Ramos (cell line): ENCODE data around the gene MAGI1.
"Not testable (repeated sequence)": the region's sequence is repeated elsewhere in the genome, so short reads cannot be mapped to it uniquely, and the experiment has no call there.

Experiments
- in situ Hi-C: fragments of 300-500 bp; cut with MboI; formaldehyde crosslinking; loops from one replicate; pipeline ENCODE4 v1.14.3; 2022; ENCODE audit warnings: low sequenced_read_pairs; ENCODE audit not compliant: unreplicated experiment

Gene MAGI1

GRCh38 chr3:65562447-65562846 lies 476.3 kb downstream of the MAGI1 start:
- in situ Hi-C loops = no loop called here

GRCh38 chr3:65561617-65562016 lies 477.1 kb downstream of the MAGI1 start:
- in situ Hi-C loops = no loop called here

DNA sequence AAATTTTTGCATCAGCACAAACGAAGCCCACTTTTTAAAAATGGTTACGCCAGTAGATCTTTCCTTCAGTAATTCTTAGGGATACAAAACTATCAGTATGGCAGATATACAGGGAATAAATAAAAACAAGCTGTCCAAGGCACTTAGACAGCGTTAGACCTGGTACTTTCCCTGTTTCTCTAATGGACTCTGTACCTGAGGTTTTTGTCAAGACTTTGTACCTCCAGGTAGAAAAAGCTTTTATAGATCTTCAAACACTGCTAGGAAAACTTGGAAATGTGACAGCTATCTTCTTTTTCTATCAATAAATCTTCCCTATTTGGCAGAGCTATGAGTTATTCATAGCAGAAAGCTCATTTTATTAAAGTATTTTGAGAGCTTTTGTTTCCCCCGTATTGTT lies 477.8 kb downstream of the MAGI1 start:
- in situ Hi-C loops = no loop called here

GRCh38 chr3:65560133-65560532 lies 478.6 kb downstream of the MAGI1 start:
- in situ Hi-C loops = no loop called here

DNA sequence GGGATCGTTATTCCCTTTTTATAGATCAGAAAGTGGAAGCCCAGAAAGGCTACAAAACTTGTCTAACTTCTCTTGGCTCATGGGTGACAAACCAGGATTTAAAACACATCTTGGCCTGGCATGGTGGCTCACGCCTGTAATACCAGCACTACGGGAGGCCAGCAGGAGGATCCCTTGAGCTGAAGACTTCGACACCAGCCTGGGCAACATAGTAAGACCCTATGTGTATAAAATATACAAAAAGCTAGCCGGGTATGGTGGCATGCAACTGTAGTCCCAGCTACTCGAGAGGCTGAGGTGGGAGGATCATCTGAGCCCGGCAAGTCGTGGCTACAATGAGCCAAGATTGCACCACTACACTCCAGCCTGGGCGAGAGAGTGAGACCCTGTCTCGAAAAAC lies 479.1 kb downstream of the MAGI1 start:
- in situ Hi-C loops = no loop called here

DNA sequence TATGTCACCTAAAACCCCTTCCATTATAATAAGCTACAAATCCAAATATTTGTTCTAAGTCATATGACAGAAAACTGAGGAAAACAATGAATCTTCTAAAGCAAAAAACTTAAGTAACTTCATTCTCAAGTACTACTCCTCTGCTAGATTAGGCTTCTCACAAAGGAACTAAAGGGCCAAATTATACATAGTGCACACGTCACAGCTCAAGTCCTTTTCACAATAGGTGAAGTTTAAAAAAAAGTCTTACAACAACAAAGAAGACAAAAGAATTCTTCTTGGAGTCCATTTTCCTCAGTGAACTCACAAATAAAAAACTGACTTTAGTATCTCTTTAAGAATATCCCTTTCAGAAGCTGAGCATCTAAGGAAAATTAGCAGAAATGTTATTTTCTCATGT lies 479.9 kb downstream of the MAGI1 start:
- in situ Hi-C loops = no loop called here

GRCh38 chr3:65557899-65558564 lies 480.7 kb downstream of the MAGI1 start:
- in situ Hi-C loops = no loop called here

DNA sequence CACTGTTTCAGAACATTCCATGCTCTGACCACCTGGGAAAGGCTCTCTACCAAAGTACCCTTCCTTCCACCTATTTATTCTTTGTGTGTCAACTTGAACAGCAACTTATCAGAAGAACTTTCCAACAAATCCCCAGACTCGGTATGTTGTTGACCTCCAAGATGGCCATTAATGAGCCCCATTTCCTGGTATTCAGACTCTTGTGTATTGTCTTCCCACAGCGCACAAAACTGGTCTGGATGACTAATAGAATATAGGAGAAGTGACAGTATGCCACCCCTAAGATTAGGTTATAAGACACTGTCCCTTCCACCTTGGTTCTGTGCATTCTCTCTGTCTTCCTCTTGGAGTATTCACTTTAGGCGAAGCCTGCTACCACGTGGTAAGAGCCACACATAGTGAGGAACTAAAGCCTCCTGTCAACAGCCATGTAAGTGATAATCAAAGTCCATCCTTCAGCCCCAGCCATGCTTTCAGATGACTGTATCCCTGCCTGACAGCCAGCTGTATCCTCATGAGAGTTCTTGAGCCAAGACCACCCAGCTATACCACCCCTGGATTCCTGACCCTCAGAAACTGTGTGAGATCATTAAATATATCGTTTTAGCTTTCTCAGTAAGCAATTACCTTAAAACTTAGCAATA lies 481.7 kb downstream of the MAGI1 start:
- in situ Hi-C loops = no loop called here

- in situ Hi-C loops = no loop called here
These were observed 486.3 kb downstream of the MAGI1 start for GRCh38 chr3:65552434-65552833.

DNA sequence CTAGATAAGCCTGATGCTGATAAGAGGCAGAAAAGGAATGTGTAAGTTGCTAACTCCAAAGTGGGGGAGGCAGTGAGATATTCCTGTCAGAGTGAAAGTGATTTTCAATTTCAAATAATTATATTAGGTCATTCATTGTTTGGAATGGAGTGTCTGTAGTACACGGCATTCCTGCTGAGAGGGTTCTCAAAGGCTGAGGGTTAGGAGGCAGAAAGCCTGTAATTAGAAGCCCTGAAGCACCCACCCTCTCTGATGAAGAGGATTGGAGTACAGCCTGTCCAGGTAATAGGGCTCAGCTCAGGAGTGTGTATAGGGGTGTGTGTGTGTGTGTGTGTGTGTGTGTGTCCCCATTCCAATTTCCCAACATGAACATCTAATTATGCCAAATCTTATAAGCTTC lies 486.8 kb downstream of the MAGI1 start:
- in situ Hi-C loops = no loop called here

DNA sequence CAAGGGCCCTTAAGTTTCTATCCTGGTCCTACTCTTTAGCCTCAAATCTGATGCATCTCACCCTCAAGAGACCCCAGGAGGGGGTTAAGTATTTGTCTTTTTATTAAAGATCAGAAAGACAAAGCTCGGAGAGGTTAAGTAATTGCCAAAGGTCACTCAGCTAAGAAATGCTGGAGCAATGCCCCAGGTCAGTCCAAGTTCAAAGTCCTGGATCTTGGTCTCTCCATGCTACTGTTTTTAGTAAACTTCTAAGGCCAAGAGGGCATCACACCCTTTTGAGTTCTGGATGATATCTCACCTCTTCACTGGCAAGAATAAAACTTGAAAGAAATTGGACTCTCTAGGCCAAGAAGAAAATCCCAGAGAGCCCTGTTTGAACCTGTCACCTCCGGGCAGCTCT lies 488.6 kb downstream of the MAGI1 start:
- in situ Hi-C loops = no loop called here

GRCh38 chr3:65549626-65549959 lies 489.1 kb downstream of the MAGI1 start:
- in situ Hi-C loops = no loop called here

- in situ Hi-C loops = no loop called here
These were observed 489.7 kb downstream of the MAGI1 start for GRCh38 chr3:65548848-65549625.

- in situ Hi-C loops = no loop called here
These were observed 493.3 kb downstream of the MAGI1 start for GRCh38 chr3:65545429-65545828.

DNA sequence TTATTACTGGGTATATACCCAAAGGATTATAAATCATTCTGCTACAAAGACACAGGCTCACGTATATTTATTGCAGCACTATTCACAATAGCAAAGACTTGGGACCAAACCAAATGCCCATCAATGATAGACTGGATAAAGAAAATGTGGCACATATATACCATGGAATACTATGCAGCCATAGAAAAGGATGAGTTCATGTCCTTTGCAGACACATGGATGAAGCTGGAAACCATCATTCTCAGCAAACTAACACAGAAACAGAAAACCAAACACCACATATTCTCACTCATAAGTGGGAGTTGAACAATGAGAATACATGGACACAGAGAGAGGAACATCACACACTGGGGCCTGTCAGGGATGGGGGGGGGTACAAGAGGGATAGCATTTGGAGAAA lies 495.3 kb downstream of the MAGI1 start:
- in situ Hi-C loops = not testable (repeated sequence)

DNA sequence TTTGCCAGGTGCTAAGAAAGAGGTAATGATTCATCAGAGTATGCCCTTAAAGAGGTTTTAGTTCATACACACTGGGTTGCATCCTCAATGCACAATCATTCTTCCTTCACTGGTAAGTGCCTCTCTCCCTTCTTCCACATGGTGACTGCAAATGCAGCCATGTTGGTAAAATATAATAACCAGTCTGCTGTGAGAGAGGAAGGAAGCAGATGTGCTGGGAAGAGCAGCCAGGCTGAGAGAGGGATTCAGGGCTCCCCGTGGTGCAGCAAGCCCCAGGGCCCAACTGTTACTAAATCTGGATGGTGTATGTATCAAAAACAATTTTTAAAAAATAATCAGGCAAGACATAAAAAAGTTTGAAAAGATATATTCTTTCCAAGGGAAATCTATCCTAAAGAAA lies 498.1 kb downstream of the MAGI1 start:
- in situ Hi-C loops = no loop called here

GRCh38 chr3:65539616-65540015 lies 499.1 kb downstream of the MAGI1 start:
- in situ Hi-C loops = no loop called here

GRCh38 chr3:65538101-65538500 lies 500.6 kb downstream of the MAGI1 start:
- in situ Hi-C loops = no loop called here

GRCh38 chr3:65537109-65537508 lies 501.6 kb downstream of the MAGI1 start:
- in situ Hi-C loops = no loop called here

DNA sequence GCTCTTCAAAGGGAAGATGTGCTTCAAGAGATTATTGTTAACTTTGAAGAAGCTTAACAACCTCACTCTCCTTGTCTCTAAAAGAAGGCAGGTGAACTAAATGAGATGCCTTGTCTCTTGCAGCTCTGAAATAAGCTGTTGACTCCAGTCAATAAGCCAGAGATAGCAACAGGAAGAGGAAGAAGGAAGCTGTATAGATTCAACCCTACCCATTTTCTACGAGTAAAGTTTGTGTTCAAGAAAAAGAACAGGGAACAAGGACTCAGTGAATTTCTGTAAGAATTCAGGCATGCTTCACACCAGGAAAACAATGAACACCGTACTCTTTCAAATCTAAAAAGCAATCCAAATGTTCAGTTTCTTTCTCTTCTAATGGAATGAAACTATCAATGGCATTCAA lies 503.5 kb downstream of the MAGI1 start:
- in situ Hi-C loops = no loop called here

DNA sequence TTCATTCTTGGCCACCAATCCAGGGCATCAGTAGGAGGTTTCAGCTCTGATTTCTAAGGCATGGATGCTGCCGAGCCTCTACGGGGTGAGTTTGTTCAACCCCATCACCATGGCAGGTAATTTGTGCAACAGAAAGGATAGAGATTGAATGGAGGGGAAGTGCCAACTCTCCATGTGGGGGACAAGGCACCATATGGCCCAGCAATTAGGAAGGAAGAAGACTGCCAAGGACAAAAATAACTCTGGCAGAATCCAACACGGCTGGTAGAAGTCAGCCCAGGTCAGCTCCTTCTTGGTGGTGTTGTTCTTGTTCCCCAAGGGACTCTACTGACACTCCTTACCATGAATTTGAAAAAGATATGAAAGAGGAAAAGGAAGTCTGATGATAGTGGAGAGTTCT lies 503.9 kb downstream of the MAGI1 start:
- in situ Hi-C loops = no loop called here

GRCh38 chr3:65532749-65533148 lies 506.0 kb downstream of the MAGI1 start:
- in situ Hi-C loops = no loop called here
